HepG2 (cell line): ENCODE results near the gene PLIN5. TPM values are rescaled to one million over a fixed set of nuclear protein-coding genes. Genes with fewer than 3 reads are reported as not detected.

ENCODE experiments used
- ADNP ChIP-seq: sonication (generic); formaldehyde crosslinking; IDR thresholded peaks from 2 replicates; pipeline ENCODE4 v1.4.0; 2020; ENCODE audit warnings: missing genetic modification reagents
- ASH2L ChIP-seq: fragments of 300-600, 200-600 bp; sonication (generic); IDR thresholded peaks from 2 replicates; pipeline ENCODE4 v1.7.0; 2017; ENCODE audit warnings: low read depth, mild to moderate bottlenecking, moderate library complexity, mixed read lengths, low read length; ENCODE audit not compliant: insufficient read length
- GPN1 ChIP-seq: sonication (generic); formaldehyde crosslinking; IDR thresholded peaks from 2 replicates; pipeline ENCODE4 v1.5.1; 2020; ENCODE audit warnings: missing genetic modification reagents, borderline replicate concordance
- MTF2 ChIP-seq: sonication (generic); formaldehyde crosslinking; IDR thresholded peaks from 2 replicates; pipeline ENCODE4 v1.5.0; 2020; ENCODE audit warnings: missing genetic modification reagents, borderline replicate concordance
- MXD4 ChIP-seq: IDR thresholded peaks from 2 replicates; pipeline ENCODE4 v1.6.1; 2016; ENCODE audit warnings: mild to moderate bottlenecking, missing biosample characterization, missing genetic modification reagents
- PAF1 ChIP-seq: IDR thresholded peaks from 2 replicates; pipeline ENCODE4 v1.6.1; 2016; ENCODE audit warnings: missing genetic modification reagents, missing compliant biosample characterization
- RFXAP ChIP-seq: sonication (generic); formaldehyde crosslinking; IDR thresholded peaks from 2 replicates; pipeline ENCODE4 v1.4.0; 2020; ENCODE audit warnings: missing genetic modification reagents, borderline replicate concordance
- ZNF256 ChIP-seq: sonication (generic); formaldehyde crosslinking; conservative IDR thresholded peaks from 2 replicates; pipeline ENCODE4 v1.4.0; 2020; ENCODE audit warnings: missing genetic modification reagents
- ZNF274 ChIP-seq: sonication (generic); formaldehyde crosslinking; IDR thresholded peaks from 2 replicates; pipeline ENCODE4 v1.5.1; 2020; ENCODE audit warnings: mild to moderate bottlenecking, missing genetic modification reagents
- ZNF331 ChIP-seq: sonication (generic); formaldehyde crosslinking; IDR thresholded peaks from 2 replicates; pipeline ENCODE4 v1.4.0; 2020; ENCODE audit warnings: missing genetic modification reagents
- ZNF431 ChIP-seq: sonication (generic); formaldehyde crosslinking; IDR thresholded peaks from 2 replicates; pipeline ENCODE4 v1.9.0; 2022; ENCODE audit warnings: missing genetic modification reagents, low read depth, mild to moderate bottlenecking, borderline replicate concordance
- ZNF446 ChIP-seq: sonication (generic); formaldehyde crosslinking; IDR thresholded peaks from 2 replicates; pipeline ENCODE4 v1.5.0; 2020; ENCODE audit warnings: mild to moderate bottlenecking, missing genetic modification reagents
- ZNF501 ChIP-seq: sonication (generic); formaldehyde crosslinking; IDR thresholded peaks from 2 replicates; pipeline ENCODE4 v1.5.1; 2020; ENCODE audit warnings: mild to moderate bottlenecking, moderate library complexity, missing genetic modification reagents
- ZNF577 ChIP-seq: sonication (generic); formaldehyde crosslinking; IDR thresholded peaks from 2 replicates; pipeline ENCODE4 v1.4.0; 2020; ENCODE audit warnings: mild to moderate bottlenecking, low read depth, missing genetic modification reagents, borderline replicate concordance
- ZNF672 ChIP-seq: sonication (generic); formaldehyde crosslinking; IDR thresholded peaks from 2 replicates; pipeline ENCODE4 v1.8.1; 2022; ENCODE audit warnings: missing genetic modification reagents
- ZNF724P ChIP-seq: sonication (generic); formaldehyde crosslinking; IDR thresholded peaks from 2 replicates; pipeline ENCODE4 v1.8.0; 2022; ENCODE audit warnings: missing genetic modification reagents, borderline replicate concordance
- ZNF883 ChIP-seq: sonication (generic); formaldehyde crosslinking; IDR thresholded peaks from 2 replicates; pipeline ENCODE4 v1.5.1; 2020; ENCODE audit warnings: mild to moderate bottlenecking, missing genetic modification reagents; ENCODE audit errors: not compliant biosample characterization
- polyA plus RNA-seq, 8 experiments: library from polyadenylated mRNA; depleted of rRNA in 3 of 8; stranded (reverse) in 7 of 8; unstranded in 1 of 8; fragments of >200 nt; fragmentation: Illumina TruSeq in 4 of 8; extraction: Trizol in 4 of 8; gene quantifications; 2 replicates each; pipeline versions ENCODE4 v1.2.1 to v1.2.3, GENCODE V29; 2011 to 2016; ENCODE audit warnings: low read depth in 4 of 8, missing spikeins in 1 of 8, mixed read lengths in 1 of 8; ENCODE audit not compliant: insufficient read depth in 1 of 8
- total RNA-seq, 5 experiments: library from RNA; depleted of rRNA; stranded (reverse); fragments of >200 nt; fragmentation: Illumina TruSeq; extraction: Trizol; gene quantifications; 2 replicates each; pipeline ENCODE4 v1.2.3, GENCODE V29; 2016; ENCODE audit warnings: low read depth in 1 of 5
- TF ChIP-seq, protein P1 (sequence below): fragments of 450-650 bp; IDR thresholded peaks from 2 replicates; pipeline ENCODE4 v1.6.1; 2016
- TF ChIP-seq, protein P2 (sequence below): sonication (generic); formaldehyde crosslinking; IDR thresholded peaks from 2 replicates; pipeline ENCODE4 v1.9.0; 2021; ENCODE audit warnings: missing genetic modification reagents, mild to moderate bottlenecking, borderline replicate concordance
- TF ChIP-seq, protein P3 (sequence below): sonication (generic); formaldehyde crosslinking; IDR thresholded peaks from 2 replicates; pipeline ENCODE4 v1.4.0; 2020; ENCODE audit warnings: mild to moderate bottlenecking, low read depth, missing genetic modification reagents
- TF ChIP-seq, protein P4 (sequence below): sonication (generic); formaldehyde crosslinking; IDR thresholded peaks from 2 replicates; pipeline ENCODE4 v1.9.0; 2022; ENCODE audit warnings: missing genetic modification reagents, mild to moderate bottlenecking, borderline replicate concordance

The PLIN5 gene
- total and polyA plus RNA-seq, 2 of the 13 experiments (the other 11 are each of a cell fraction or from before 2014, with no cell fraction given): 1.8 to 4.8 TPM

DNA sequence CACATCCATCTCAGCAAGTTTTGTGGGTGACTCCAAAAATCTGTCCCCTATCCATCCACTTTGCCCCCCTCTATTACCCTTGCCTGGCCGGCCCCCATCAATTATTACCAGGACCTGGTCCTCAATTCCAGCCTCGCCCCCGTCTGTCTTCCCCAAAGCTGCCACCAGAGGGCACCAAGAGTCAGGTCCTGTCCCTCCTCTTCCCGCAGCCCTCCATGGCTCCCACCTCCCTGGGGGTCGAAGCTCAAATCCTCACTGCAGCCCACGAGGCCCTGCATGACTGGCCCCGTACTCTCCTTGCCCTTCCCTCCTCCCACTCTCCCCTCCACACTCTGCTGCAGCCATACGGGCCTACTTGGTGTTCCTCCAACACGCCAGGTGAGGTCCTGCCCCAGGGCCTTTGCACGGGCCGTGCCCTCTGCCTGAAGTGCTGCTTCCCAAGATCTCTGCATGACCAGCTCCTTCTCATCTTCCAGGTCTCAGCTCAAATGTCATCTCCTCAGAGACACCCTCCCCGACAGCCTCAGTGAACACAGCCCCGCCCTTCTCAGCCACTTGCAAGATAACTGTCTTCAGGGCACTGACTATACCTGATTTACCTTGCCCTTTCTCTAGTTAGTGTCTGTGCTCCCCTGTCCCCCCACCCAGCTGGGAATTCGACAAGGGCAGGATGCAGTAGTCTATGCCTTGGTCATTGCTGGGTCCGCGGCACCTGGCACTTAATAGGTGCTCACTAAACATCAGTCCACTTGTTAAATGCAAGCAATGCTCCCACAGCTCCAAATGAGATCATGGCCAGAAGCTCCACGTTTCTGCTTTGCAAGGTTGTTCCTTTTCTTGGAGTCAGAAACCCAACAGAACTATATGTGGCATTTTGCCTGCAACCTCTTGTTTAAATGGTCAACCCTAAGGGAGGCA lies 41.3 kb upstream of the PLIN5 start (continued):
- TF ChIP-seq, protein P1, sequence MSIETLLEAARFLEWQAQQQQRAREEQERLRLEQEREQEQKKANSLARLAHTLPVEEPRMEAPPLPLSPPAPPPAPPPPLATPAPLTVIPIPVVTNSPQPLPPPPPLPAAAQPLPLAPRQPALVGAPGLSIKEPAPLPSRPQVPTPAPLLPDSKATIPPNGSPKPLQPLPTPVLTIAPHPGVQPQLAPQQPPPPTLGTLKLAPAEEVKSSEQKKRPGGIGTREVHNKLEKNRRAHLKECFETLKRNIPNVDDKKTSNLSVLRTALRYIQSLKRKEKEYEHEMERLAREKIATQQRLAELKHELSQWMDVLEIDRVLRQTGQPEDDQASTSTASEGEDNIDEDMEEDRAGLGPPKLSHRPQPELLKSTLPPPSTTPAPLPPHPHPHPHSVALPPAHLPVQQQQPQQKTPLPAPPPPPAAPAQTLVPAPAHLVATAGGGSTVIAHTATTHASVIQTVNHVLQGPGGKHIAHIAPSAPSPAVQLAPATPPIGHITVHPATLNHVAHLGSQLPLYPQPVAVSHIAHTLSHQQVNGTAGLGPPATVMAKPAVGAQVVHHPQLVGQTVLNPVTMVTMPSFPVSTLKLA: no peak
- TF ChIP-seq ZNF274 (CRISPR knock-in tag): no peak; the same call in 1 of the 2 replicates
- TF ChIP-seq ZNF724P (CRISPR knock-in tag): no peak
- TF ChIP-seq RFXAP (CRISPR knock-in tag): no peak; the same call in 1 of the 2 replicates
- TF ChIP-seq ZNF501 (CRISPR knock-in tag): 0 out of 2 replicates have a peak, but pooled peaks have one; percentile 25
- peak; percentile 82 for TF ChIP-seq ADNP (CRISPR knock-in tag)
- TF ChIP-seq PAF1 (CRISPR knock-in tag): no peak
- TF ChIP-seq ZNF331: 0 out of 2 replicates have a peak, but pooled peaks have one; percentile 26
- peak; percentile 30 for TF ChIP-seq ASH2L
- TF ChIP-seq ZNF672: no peak
- no peak for TF ChIP-seq MTF2 (CRISPR knock-in tag)
- TF ChIP-seq GPN1 (CRISPR knock-in tag): no peak
- TF ChIP-seq ZNF256 (CRISPR knock-in tag): no peak
- TF ChIP-seq, protein P2, sequence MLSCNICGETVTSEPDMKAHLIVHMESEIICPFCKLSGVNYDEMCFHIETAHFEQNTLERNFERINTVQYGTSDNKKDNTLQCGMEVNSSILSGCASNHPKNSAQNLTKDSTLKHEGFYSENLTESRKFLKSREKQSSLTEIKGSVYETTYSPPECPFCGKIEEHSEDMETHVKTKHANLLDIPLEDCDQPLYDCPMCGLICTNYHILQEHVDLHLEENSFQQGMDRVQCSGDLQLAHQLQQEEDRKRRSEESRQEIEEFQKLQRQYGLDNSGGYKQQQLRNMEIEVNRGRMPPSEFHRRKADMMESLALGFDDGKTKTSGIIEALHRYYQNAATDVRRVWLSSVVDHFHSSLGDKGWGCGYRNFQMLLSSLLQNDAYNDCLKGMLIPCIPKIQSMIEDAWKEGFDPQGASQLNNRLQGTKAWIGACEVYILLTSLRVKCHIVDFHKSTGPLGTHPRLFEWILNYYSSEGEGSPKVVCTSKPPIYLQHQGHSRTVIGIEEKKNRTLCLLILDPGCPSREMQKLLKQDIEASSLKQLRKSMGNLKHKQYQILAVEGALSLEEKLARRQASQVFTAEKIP (CRISPR knock-in tag): no peak
- TF ChIP-seq, protein P3, sequence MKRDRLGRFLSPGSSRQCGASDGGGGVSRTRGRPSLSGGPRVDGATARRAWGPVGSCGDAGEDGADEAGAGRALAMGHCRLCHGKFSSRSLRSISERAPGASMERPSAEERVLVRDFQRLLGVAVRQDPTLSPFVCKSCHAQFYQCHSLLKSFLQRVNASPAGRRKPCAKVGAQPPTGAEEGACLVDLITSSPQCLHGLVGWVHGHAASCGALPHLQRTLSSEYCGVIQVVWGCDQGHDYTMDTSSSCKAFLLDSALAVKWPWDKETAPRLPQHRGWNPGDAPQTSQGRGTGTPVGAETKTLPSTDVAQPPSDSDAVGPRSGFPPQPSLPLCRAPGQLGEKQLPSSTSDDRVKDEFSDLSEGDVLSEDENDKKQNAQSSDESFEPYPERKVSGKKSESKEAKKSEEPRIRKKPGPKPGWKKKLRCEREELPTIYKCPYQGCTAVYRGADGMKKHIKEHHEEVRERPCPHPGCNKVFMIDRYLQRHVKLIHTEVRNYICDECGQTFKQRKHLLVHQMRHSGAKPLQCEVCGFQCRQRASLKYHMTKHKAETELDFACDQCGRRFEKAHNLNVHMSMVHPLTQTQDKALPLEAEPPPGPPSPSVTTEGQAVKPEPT: no peak
- TF ChIP-seq ZNF431 (CRISPR knock-in tag): no peak
- no peak for TF ChIP-seq ZNF883 (CRISPR knock-in tag)
- no peak for TF ChIP-seq ZNF577 (CRISPR knock-in tag)
- no peak for TF ChIP-seq ZNF446 (CRISPR knock-in tag)
- TF ChIP-seq, protein P4, sequence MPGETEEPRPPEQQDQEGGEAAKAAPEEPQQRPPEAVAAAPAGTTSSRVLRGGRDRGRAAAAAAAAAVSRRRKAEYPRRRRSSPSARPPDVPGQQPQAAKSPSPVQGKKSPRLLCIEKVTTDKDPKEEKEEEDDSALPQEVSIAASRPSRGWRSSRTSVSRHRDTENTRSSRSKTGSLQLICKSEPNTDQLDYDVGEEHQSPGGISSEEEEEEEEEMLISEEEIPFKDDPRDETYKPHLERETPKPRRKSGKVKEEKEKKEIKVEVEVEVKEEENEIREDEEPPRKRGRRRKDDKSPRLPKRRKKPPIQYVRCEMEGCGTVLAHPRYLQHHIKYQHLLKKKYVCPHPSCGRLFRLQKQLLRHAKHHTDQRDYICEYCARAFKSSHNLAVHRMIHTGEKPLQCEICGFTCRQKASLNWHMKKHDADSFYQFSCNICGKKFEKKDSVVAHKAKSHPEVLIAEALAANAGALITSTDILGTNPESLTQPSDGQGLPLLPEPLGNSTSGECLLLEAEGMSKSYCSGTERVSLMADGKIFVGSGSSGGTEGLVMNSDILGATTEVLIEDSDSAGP (CRISPR knock-in tag): peak; percentile 37; the same call in 1 of the 2 replicates
- no peak for TF ChIP-seq MXD4
